ENCODE results near the gene IL3RA. TPM values are rescaled to one million over a fixed set of nuclear protein-coding genes. Genes with fewer than 3 reads are reported as not detected.

The IL3RA gene
- total RNA-seq, 1 donor from 2014 or later: not detected

DNA sequence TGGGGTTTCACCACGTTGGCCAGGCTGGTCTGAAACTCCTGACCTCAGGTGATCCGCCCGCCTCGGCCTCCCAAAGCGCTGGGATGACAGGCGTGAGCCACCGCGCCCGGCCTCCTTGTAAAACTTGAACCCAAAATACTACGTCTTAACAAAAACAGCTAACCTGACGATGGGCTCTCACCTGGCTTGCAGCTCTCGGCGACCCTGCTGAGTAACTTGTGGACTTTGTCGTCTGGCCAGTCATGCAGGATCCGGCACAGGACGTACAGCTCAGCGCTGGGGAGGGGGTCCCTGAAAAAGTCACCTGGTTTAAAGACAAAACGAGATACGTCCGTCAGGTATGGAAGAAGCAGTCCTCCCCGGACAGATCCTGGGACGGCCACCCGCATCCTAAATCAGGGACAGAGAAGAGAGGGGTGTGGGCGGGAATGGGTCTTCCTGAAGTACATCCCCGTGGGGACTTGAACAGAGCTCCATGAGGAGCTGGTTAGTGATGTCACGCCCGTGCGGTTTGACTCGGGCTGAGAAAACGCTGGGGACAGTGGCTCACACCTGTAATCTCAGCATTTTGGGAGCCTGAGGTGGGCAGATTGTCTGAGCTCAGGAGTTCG lies 76.1 kb downstream of the IL3RA start:
- no peaks in the 10 kb centered on the region for H3K9me3 Mint-ChIP-seq

DNA sequence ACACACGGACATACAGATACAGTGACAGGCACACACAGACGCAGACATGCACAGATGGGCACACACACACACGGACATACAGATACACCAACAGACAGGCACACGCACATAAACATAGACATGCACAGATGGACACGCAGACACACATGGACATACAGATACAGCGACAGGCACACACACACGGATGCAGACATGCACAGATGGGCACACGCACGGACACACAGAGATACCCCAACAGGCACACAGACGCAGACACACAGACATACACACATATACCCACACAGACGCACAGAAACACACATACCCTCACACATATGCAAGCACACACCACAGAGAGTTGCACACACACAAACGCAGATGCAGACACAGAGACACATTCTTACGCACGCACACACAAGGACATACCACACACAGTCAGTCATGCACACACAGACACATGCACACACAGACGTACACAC lies 79.8 kb downstream of the IL3RA start:
- DNase-seq (ENCODE audit: low read depth, low spot score): no peak
- H3K4me1 Mint-ChIP-seq: peaks cover 7% of the 10 kb centered on the region
- no peak overlapping the region for H3K27ac Mint-ChIP-seq (ENCODE audit: unreplicated experiment)
- H3K36me3 Mint-ChIP-seq (ENCODE audit: low read depth): peaks cover 24% of the 10 kb centered on the region
- peaks cover 11% of the 10 kb centered on the region for H3K27me3 Mint-ChIP-seq (ENCODE audit: low read depth)
- TF ChIP-seq, protein P1, sequence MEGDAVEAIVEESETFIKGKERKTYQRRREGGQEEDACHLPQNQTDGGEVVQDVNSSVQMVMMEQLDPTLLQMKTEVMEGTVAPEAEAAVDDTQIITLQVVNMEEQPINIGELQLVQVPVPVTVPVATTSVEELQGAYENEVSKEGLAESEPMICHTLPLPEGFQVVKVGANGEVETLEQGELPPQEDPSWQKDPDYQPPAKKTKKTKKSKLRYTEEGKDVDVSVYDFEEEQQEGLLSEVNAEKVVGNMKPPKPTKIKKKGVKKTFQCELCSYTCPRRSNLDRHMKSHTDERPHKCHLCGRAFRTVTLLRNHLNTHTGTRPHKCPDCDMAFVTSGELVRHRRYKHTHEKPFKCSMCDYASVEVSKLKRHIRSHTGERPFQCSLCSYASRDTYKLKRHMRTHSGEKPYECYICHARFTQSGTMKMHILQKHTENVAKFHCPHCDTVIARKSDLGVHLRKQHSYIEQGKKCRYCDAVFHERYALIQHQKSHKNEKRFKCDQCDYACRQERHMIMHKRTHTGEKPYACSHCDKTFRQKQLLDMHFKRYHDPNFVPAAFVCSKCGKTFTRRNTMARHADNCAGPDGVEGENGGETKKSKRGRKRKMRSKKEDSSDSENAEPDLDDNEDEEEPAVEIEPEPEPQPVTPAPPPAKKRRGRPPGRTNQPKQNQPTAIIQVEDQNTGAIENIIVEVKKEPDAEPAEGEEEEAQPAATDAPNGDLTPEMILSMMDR (conservative IDR thresholded peaks at IDR 0.05): no peak
- H3K4me3 Mint-ChIP-seq: no peak overlapping the region
- H3K9me3 Mint-ChIP-seq: no peaks in the 10 kb centered on the region

More for the DNA sequence above, 76.1 kb downstream of the IL3RA start:
- Mint-ChIP-seq H3K4me1 (no peaks in the 10 kb centered on the region), H3K27me3 (ENCODE audit: low read depth) (no peaks in the 10 kb centered on the region), H3K4me3 (no peak overlapping the region), H3K27ac (ENCODE audit: unreplicated experiment) (no peak overlapping the region), H3K36me3 (ENCODE audit: low read depth) (peaks cover 5% of the 10 kb centered on the region)
- DNase-seq (ENCODE audit: low read depth, low spot score): no peak
- TF ChIP-seq, protein P1 (conservative IDR thresholded peaks at IDR 0.05): no peak

DNA sequence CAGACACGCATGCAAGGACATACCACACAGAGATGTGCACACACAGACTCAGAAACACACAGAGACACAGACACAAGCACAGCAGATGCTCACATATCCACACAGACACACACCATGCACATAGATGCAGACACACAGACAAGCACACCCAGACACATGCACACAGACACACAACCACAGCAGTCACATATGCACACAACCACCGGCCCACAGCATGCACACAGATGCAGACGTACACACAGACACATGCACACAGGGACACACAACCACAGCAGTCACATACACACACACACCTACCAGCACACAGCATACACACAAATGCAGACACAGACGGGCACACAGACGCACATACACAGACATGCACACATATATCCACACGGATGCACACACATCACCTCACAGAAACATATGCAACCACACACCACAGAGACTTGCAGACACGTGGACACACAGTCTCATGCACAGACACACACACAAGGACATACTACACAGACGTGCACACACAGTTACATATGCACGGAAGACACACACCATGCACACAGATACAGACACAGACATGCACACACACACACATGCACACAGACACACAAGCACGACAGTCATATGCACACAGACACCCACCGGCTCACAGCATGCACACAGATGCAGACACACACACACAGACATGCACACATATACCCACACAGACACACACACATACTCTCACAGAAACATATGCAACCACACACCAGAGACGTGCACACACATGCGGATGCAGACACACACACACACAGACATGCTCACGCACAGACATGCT lies 80.6 kb downstream of the IL3RA start:
- TF ChIP-seq, protein P1 (conservative IDR thresholded peaks at IDR 0.05): no peak
- peaks cover 13% of the 10 kb centered on the region for H3K27me3 Mint-ChIP-seq (ENCODE audit: low read depth)
- H3K4me3 Mint-ChIP-seq: no peak overlapping the region
- peaks cover 4% of the 10 kb centered on the region for H3K9me3 Mint-ChIP-seq
- no peak for DNase-seq (ENCODE audit: low read depth, low spot score)
- H3K36me3 Mint-ChIP-seq (ENCODE audit: low read depth): peaks cover 32% of the 10 kb centered on the region
- H3K27ac Mint-ChIP-seq (ENCODE audit: unreplicated experiment): no peak overlapping the region
- peaks cover 7% of the 10 kb centered on the region for H3K4me1 Mint-ChIP-seq

DNA sequence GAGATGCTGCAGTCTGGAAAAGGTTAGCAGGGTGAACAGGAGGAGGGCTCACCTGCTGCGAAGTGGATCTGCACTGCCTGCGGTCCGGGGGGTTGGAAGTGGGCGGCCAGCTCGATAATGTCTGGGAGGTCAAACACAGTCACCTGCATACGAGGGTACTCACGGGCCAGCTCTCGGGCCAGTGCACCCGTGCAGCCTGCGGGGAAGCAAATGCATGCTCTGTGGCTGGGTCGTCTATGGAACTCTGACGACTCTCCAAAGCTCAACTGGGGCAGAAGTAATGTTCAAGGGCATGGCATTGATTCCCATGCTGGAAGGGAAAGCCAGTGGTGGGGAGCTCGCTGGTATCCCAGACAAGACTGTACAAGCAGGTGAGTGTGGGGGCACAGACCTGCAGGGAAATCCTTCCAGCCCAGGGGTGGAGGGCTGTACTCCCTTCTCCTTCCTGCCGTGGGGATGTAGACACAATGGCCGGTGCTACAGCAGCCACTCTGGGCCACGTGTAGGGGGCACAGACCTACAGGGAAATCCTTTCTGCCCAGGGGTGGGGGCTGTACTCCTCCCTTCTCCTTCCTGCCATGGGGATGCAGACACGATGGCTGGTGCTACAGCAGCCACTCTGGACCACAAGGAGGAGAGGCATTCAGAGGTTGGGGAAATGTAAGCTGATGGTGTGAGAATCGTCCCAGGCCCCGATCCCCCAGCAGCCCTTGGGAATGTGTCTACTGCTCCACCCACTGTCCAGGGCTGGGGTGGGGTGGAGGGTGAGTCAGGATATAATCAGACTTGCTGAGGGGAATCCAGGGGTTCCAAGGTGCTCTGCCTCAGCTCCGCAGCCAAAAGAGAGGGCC lies 81.6 kb downstream of the IL3RA start:
- TF ChIP-seq, protein P1 (conservative IDR thresholded peaks at IDR 0.05): no peak
- Mint-ChIP-seq H3K9me3 (peaks cover 4% of the 10 kb centered on the region), H3K27ac (ENCODE audit: unreplicated experiment) (no peak overlapping the region), H3K27me3 (ENCODE audit: low read depth) (peaks cover 13% of the 10 kb centered on the region), H3K4me3 (no peak overlapping the region), H3K36me3 (ENCODE audit: low read depth) (peaks cover 40% of the 10 kb centered on the region), H3K4me1 (peaks cover 7% of the 10 kb centered on the region)
- no peak for DNase-seq (ENCODE audit: low read depth, low spot score)

DNA sequence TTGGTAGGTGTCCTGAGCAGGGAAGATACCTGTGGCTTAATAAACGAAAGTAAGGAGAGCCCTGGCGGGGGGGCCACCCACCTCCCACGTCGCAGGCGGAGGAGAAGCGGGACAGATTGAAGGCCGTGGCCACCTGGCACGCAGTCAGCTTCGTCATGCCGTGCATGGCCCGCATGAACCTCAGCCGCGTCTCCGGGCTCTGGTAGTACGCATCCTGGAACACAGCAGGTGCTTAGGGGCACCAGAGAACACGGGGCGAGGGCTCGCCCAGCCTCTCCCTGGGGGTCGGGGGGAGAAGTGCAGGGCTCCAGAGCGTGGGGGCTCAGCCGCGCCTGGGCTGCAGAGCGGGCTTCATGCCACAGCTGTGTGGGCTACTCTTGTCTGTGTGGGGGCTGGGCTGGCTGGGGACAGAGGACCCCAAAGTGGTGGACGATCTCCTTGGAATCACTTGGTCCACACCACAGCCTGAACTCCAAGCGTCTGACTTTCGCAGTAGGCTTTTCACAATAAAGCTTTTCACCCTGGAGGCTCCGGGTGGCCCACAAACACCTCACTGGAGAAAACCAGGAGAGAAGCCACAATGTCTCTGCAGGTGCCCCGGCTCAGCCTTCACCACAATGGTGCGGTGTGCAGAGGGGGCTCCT lies 82.4 kb downstream of the IL3RA start:
- peaks cover 44% of the 10 kb centered on the region for H3K36me3 Mint-ChIP-seq (ENCODE audit: low read depth)

More for the DNA sequence above, 82.4 kb downstream of the IL3RA start:
- Mint-ChIP-seq H3K27ac (ENCODE audit: unreplicated experiment) (no peak overlapping the region), H3K4me1 (peaks cover 7% of the 10 kb centered on the region), H3K4me3 (peak overlapping the region; percentile 34), H3K9me3 (peaks cover 4% of the 10 kb centered on the region), H3K27me3 (ENCODE audit: low read depth) (peaks cover 13% of the 10 kb centered on the region)
- no peak for DNase-seq (ENCODE audit: low read depth, low spot score)
- TF ChIP-seq, protein P1 (conservative IDR thresholded peaks at IDR 0.05): no peak

Measured in neural crest cell (in vitro differentiated cells).